GM21528 (cell line): Measurements from ENCODE around the gene USP9X.
A peak's percentile ranks its signal among the peaks of the same experiment; 100 is the strongest.
"Not testable (repeated sequence)": the region's sequence is repeated elsewhere in the genome, so short reads cannot be mapped to it uniquely, and the experiment has no call there.

ENCODE experiments used
- ATAC-seq: cut with Tn5 transposase; IDR thresholded peaks from one replicate; pipeline ENCODE4 v1.9.1; 2021; ENCODE audit warnings: mild to moderate bottlenecking, moderate library complexity; ENCODE audit not compliant: unreplicated experiment, low FRiP score

USP9X gene

DNA sequence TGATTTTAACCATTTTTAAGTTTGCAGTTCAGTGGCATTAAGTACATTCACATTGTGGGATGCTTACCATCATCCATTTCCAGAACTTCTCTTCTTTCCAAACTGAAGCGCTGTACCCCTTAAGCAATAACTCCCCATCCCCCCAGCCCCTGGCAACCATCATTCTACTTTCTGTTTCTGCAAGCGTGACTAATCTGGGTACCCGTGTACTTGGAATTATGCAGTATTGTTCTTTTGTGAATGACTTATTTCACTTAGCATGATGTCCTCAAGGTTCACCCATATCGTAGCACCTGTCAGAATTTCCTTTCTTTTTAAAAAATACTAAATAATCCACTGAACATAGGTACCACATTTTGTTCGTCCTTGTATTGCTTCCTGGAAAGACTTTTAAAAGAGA is 32.9 kb downstream of the USP9X start:
- ATAC-seq: no peak

DNA sequence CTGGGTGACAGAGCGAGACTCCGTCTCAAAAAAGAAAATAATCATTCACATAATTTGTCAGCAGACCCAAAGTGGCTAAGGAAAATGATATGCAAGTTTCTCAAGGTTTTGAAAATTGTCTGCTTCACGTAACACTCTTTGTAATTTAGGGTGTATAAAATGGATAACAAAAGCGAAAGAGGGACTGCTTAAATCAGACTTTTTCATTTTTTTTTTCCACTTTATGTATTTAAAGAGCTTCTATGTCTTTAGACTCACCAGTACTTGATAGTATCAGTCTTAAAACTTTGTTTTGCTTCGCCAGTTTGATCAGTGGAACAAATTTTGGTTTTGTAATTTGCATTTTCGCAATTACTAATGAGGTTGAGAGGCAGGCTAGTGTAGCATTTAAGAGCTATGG is 34.6 kb downstream of the USP9X start:
- no peak for ATAC-seq

DNA sequence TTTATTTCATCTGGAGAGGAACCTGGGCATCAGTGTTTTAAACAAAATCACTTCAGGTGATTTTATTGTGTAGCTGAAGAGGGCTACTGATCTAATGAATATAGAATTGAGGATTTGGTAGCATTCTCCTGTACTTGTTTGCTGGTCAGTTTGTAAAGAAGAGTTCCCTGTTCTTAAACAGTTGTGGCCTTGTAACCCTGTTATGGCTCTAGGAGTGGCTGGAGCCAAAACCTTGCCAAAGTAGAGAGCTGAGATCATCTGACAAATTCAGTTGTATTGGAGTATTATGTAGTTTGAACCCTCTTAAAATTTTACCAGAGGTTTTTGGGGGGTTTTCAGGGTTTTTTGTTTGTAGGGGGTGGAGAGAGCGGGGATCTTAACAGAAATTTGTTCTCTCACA is 36.5 kb downstream of the USP9X start:
- no peak for ATAC-seq

DNA sequence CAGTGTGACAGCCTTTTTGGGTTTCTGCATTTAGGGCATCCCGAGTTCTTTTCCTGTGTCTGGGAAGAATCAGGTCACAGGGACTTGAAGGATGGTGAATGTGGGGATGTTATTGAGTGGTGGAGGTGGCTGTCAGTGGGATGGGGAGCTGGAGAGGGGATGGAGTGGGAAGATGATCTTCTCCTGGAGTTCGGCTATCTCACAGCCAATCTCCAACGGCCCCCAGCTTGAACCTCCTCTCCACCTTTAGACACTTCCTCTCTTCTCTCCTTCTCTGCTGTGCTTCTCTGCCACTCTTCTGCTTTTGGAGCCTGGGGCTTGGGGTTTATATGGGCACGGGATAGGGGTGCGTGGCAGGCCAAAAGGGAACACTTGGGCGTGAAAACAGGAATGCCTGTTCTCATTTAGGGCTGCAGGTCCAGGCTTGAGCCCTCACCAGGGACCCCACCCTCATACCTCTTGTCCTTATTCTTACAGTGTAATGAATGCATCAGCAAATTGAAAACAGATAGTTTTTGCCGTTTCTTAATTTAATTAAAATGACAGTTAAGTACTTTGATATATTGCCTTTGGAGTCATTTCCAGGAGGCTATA is 37.5 kb downstream of the USP9X start:
- no peak for ATAC-seq

DNA sequence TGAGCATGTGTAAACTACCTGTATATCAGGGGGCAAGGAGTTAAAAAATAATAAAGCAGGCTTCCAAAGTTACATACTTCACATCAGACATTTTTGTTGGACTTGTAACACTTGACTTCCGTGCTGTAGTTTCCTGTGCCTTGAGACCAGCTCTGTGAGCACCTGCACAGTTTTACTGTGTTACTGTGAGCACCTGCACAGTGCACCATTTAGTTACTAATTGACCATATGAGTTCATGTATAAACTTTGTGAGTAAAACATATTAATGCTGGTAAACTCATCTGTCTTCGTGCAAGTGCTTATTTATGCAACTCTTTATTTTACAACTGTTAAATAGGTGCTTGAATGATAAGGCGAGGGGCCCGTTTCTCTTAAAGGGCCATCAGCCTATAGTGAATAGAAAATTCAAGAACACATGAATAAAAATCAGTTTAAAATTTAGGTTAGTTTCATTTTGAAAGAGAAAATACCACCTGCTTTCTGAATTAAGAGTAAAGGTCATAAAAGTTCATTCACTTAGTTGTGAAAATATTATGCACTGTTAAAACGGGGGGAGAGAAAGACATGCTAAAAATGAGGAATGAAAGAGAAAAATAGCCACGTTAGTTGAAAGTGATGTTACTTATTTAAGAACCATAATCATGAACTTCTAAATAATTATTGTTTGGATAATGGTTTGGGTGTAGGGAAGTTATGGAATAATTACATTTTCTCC is 42.4 kb downstream of the USP9X start:
- ATAC-seq: peak; percentile 73

DNA sequence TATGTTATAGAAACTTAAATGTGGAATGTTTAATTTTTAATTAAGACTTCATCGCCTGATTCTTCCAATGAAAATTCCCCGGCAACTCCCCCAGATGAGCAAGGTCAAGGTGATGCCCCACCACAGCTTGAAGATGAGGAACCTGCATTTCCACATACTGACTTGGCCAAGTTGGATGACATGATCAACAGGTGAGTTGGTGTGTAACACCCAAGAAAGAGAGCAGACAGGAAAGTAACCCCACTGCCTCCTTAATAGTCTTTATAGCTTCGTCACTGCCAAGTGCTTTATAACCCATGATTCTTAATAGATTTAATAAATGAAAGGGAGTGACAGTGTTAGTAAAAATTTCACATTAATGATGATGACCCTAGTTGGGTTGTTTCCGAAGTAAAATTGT is 43.7 kb downstream of the USP9X start:
- ATAC-seq: no peak

DNA sequence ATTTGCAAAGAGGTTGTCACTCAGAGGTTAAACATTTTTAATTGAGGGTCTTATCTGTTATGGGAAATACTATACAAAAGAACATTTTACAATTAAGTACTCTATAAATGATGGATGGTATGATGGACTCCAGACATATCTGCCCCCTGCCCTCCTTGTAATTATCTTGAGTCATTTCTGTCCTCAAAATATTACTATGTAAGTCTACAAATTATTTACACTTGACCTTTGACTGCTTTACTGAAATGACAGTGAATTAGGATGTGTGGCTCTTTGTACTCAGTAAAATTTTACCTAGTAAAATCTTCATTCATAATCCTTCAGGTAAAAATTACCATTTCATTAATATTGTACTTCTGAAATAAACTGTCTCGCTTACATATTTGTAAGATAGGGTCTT is 46.5 kb downstream of the USP9X start:
- no peak for ATAC-seq

DNA sequence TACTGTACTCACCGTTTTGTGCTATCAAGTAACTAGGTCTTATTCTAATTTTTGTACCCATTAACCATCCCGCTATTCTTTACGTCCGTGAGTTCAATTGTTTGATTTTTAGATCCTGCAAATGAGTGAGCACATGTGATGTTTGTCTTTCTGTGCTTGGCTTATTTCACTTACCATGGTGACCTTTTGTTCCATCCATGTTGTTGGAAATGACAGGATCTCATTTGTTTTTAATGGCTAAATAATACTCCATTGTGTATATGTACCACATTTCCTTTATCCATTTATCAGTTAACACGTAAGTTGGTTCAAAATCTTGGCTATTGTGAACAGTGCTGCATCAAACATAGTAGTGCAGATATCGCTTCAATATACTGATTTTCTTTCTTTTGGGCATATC is 48.3 kb downstream of the USP9X start:
- no peak for ATAC-seq

DNA sequence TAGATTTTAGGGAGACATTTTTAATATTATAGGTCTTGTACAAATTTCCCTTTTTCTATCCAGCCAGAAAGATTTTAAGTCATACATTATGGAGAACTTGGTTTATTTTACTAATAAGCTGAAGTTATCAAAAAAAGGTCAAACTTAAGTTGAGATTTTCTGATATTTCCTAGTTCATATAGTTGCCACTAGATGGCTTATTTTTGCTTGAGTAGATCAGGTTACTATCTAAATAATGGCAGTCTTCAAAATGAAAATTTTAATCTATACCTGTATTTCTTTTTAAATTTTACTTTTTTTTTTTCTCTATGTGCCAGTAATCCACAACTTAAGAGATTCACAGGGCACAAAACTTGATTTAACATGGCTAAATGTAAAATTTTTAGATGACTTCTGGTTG is 52.3 kb downstream of the USP9X start:
- no peak for ATAC-seq

DNA sequence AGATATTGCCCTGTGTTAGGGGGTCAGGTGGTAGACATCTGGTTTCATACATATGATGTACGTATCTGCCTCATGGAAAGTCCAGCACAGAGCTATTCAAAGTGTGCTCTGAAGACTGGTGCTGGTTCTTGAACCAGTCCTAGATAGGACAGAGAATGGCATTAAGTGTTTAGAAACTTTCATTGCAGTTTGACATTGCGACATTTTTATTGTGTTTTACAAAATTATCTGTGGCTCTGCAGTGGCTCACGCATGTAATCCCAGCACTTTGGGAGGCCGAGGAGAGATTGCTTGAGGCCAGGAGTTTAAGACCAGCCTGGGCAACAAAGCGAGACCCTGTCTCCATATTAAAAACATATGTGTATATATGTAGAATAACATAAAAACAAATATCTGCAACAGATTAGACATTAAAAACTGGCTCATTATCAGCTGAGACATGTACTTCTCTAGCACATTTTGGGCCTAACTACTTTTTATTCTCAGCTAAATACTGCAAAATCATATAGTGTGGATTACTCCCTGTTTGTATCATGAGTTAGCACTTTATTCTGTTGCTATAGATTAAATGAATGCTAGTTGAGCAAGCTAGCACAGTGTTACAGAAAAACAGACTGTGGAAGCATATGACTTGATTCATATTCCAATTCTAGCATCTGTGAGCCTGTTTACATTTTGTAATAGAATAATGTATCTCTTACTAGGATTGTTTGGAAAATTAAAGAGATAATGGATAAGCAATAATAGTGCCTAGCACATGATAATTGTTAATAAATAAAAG is 57.1 kb downstream of the USP9X start:
- no peak for ATAC-seq

DNA sequence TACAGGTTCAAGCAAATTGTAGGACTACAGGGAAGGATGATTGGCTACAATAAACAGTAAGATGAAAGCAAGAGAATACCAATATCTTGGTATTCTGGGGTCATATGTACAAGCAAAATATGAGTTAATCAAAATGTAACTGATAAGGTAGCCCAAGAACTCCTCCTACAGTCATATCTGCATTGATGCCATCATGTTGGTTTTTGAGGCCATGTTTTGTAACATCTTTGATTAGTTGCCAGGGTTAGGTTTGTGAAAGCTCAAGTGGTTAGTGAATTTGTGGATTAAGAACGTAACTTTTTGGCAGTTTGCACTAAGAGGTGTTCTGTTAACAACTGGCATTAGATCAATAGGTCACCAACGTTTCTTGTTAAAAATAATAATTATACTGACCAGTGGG is 59.6 kb downstream of the USP9X start:
- ATAC-seq: no peak

DNA sequence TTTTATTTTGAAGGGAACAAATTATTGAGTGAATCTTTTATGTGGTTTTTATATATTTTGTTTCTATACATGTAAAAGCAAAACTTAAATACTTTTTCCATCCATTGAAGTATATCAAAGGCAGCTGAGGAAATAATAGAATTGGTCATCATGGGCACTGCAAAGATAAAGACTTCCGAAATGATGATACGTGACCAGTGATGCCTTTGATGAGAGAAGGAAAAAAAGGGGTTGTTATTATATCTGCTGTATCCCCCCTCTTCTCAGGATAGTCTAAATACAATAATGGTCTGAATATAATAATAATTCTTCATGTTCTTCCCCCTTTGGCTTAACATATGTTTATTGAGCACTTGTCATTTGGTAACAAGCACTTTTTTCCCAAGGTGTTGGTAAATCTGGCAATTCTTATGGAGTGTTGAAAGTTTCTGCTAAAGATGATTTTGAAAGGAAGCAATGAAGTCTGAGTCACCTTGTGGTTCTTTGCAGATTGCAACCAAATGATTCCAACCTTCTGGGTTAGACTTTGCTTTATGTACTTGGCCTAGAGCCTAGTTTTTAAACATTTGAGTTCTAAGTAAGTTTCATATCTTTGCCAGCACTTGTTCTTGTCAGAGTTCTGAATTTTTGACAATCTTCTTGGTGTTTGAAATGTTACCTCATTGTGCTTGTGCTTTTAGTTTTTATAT is 60.8 kb downstream of the USP9X start:
- ATAC-seq: no peak

DNA sequence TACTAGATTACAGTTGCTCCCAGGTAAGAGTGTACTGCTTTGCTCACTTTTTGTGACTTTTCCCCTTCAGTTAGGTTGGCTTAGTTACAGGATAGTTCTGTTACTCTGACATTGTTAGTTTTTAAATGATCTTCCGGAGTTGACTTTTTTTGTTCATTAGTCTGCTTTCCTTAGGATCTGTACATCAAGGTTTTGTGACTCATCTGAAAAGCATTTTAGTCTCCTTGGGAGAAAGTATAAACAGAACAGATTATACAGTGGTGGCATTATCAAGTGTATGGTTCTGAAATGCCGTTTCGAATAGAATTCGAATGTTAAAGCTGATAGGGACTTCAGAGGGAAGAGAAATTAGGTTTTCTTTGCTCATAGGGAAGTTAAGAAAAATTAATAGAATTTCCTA is 63.3 kb downstream of the USP9X start:
- no peak for ATAC-seq

DNA sequence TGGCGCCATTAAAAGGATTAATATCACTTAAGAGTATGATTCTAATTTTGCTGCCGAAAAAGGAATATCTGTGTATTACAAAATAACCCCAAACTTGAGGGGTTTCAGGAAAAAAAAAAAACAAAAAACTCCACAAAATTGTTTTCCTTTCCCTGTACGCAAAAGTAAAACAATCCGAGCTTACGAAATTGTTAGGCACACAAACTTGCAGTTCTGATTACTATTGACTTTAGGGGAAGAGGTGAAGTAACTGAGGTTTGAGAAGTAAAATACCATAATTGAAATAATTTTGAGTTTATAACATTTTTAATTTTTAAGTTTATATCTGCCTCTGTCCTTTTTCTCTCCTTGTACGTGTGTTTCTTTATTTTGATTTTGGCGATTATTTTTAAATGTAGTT is 64.8 kb downstream of the USP9X start:
- no peak for ATAC-seq

DNA sequence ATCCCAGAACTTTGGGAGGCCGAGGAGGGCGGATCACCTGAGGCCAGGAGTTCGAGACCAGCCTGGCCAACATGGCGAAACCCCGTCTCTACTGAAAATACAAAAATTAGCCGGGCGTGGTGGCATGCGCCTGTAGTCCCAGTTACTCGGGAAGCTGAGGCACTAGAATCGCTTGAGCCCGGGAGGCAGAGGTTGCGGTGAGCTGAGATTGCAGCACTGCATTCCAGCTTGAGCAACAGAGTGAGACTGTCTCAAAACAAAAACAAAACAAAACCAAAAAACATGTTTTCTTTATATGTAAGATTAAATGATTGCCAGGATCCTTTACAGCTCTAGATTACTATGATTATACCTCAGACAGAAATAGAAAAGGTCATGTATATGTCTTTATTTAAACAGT is 66.5 kb downstream of the USP9X start:
- ATAC-seq: not testable (repeated sequence)

DNA sequence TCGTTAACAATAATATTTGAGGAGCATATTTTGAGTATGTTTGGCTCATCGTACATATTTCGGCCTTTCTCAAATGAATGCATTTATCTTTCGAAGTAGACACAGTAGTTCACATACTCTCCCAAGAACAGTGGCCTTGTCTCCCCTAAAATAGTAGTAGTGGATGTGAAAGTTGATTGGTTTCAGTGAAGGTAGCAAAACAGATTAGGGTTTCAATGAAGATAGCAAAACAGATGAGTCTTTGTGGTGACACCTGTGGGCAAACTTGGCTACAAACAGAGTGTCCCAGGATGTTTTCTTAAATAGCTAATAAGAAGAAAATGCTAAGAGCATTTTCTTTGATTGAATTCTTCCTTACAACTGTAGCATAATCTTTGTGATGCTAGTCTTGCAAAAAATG is 67.0 kb downstream of the USP9X start:
- no peak for ATAC-seq

DNA sequence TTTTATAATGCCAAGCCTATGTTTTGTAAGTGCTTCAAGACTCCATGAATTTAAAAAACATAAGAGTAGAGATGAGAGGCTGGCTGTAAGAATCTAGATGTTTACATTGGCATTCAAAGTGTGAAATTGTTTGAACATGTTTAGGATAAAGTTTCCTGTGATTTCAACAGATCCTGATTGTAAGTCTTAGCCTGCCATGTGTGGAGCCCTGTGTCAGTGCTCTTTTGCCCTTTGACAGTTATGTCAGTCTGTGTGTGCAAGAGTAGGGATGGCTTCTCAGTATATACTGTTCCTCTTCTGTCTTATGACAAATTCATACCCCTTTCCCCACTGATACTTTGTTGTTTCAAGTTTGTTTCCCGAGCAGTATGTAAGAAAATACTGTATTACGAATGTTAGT is 68.2 kb downstream of the USP9X start:
- ATAC-seq: no peak

DNA sequence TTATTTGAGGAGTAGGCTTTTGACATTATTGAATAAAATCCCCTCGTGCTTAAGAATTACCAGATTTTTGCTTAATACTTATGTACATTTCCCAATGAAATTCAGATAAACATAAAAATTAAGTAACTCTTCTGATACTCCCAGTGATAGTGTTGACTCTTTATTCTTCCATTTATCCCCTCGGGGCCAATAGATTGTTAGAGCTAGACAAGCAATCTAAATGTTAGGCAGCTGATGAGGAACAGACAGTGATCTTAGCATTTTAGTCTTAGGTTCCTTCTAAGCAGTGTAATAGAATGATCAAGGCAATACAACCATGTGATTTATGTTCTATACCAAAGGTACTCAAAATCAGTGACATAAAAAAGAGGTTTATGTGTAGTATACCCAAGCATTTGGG is 68.7 kb downstream of the USP9X start:
- ATAC-seq: no peak

DNA sequence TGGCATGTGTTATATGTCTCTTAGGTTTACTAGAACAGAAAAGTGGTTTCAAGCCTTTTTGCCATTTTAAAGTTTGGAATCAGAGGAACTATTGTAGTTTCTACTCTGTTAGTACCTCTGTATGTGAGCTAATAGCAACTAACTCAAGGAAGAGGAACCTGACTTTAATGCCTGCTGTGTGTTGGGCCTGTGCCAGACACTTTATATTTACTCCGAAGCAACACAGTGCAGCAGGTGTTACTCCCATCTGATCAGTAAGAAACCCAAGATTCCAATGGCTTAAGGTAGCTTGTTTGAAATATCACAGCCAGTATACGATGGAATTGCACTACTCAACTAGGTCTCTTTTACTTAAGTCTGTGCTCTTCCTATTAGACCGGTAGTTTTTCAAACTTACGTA is 79.2 kb downstream of the USP9X start:
- ATAC-seq: no peak

DNA sequence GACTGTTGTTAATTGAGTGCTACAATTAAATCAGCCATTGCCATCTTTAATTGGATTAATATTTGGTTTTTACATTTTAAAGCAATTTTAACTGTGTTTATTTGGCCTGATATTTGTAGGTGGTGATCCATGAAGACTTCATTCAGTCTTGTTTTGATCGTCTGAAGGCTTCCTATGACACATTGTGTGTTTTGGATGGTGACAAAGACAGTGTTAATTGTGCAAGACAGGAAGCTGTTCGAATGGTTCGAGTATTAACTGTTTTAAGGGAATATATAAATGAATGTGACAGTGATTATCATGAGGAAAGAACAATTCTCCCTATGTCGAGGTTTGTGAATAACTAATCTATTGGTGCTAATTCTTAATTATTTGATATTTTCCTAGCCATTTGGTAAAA is 82.6 kb downstream of the USP9X start:
- ATAC-seq: no peak

DNA sequence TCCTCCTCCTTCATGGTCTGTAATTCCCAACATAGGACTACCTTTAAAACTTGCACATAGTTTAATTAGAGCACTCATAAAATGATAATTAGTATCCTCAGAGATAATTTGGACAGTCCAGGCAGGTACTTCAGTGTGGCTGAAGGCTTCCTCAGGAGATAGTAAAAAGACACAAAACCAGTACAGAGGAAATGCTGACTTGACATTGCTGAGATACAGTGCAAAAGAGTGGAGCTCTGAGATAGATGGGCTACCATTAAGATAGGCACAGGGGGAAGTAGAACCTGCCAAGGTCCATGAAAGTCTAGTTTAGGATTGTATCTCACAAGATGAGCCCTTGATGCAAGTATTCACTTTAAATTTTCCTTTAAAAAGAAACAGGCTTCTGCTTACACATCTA is 91.0 kb downstream of the USP9X start:
- ATAC-seq: no peak
